OCI-LY1 (cell line): ENCODE results near the gene GK2.

ENCODE experiments used
- CTCF ChIP-seq: fragments of 200-600 bp; sonication (generic), shearing (Covaris generic); IDR thresholded peaks from 2 replicates; pipeline ENCODE4 v1.5.1; 2017; ENCODE audit warnings: mild to moderate bottlenecking, antibody characterized with exemption, low read length, moderate library complexity, mixed read lengths
- EZH2 ChIP-seq: fragments of 200-600 bp; sonication (generic), shearing (Covaris generic); IDR thresholded peaks from 2 replicates; pipeline ENCODE4 v1.8.0; 2017; ENCODE audit warnings: borderline replicate concordance, mixed run types, mild to moderate bottlenecking, antibody characterized with exemption, low read length, moderate library complexity, mixed read lengths

GRCh38 chr4:79360006-79360405, 48.0 kb downstream of the GK2 start:
- no peak for TF ChIP-seq CTCF
- no peak for TF ChIP-seq EZH2
